A549 (cell line): ENCODE measurements around the gene SRD5A3. TPM values are rescaled to one million over a fixed set of nuclear protein-coding genes. Genes with fewer than 3 reads are reported as not detected.

ENCODE experiments used
- ATAC-seq, 2 experiments: fragments of 200-7000 bp in 1 of 2; fragments of >200 bp in 1 of 2; cut with Nextera tagmentation in 1 of 2; cut with Tn5 transposase in 1 of 2; 3 replicates each; pipeline versions ENCODE4 v1.8.0 to v1.9.1; 2018 to 2020; ENCODE audit warnings: mild to moderate bottlenecking in 1 of 2, moderate library complexity in 1 of 2
- CTCF ChIA-PET: fragments of 300-600 bp; sonication (Branson Sonifier 250); formaldehyde crosslinking; extraction: SDS; loops from one replicate; lab custom pipeline; 2021; ENCODE audit warnings: antibody characterized with exemption, inconsistent platforms; lab: Yijun Ruan, JAX
- POLR2A ChIA-PET: fragments of 350-600 bp; formaldehyde crosslinking; extraction: SDS; loops from one replicate; lab custom pipeline; 2021; ENCODE audit warnings: antibody characterized with exemption, inconsistent platforms; lab: Yijun Ruan, JAX
- DNase-seq, 2 experiments: peaks; one replicate each; pipeline versions ENCODE4 v3.0.0 to v3.0.0-alpha.2; 2011 to 2016; ENCODE audit warnings: low read depth in 1 of 2, low spot score in 1 of 2
- FAIRE-seq: peaks from 2 replicates; lab custom pipeline; 2011; peaks lifted over from hg19 to GRCh38; lab: Jason Lieb, UNC
- H3K27ac ChIP-seq, 2 experiments: fragments of >200 bp; sonication (Bioruptor Twin); formaldehyde crosslinking; 3 replicates each; pipeline ENCODE4 v1.5.1; 2016 to 2017
- H3K4me1 ChIP-seq: fragments of >200 bp; sonication (Bioruptor Twin); formaldehyde crosslinking; 3 replicates; pipeline ENCODE4 v1.6.1; 2016
- H3K4me2 ChIP-seq: fragments of >200 bp; sonication (Bioruptor Twin); formaldehyde crosslinking; 3 replicates; pipeline ENCODE4 v1.6.1; 2016
- H3K4me3 ChIP-seq: fragments of >200 bp; sonication (Bioruptor Twin); formaldehyde crosslinking; 3 replicates; pipeline ENCODE4 v1.5.1; 2016
- H3K9me3 ChIP-seq: fragments of >200 bp; sonication (Bioruptor Twin); formaldehyde crosslinking; 3 replicates; pipeline ENCODE4 v1.6.1; 2016
- ATOH8 ChIP-seq: fragments of 250-450 bp; sonication (Bioruptor Pico); IDR thresholded peaks from 2 replicates; pipeline ENCODE4 v1.5.0; 2020; ENCODE audit warnings: low read depth, mild to moderate bottlenecking, moderate library complexity
- BCL3 ChIP-seq: fragments of >200 bp; sonication (Bioruptor Twin); formaldehyde crosslinking; IDR thresholded peaks from 3 replicates; pipeline ENCODE4 v1.6.1; 2016
- BHLHE40 ChIP-seq: IDR thresholded peaks from 2 replicates; pipeline ENCODE4 v1.6.1; 2012; ENCODE audit warnings: low read depth, low read length, inconsistent platforms
- CBX2 ChIP-seq: fragments of 200-600 bp; sonication (generic); IDR thresholded peaks from 2 replicates; pipeline ENCODE4 v1.6.1; 2016; ENCODE audit warnings: low read depth, mild to moderate bottlenecking, borderline replicate concordance
- CBX8 ChIP-seq: fragments of 200-600 bp; sonication (generic); IDR thresholded peaks from 2 replicates; pipeline ENCODE4 v1.6.1; 2016
- ESRRA ChIP-seq: fragments of 150-350 bp; IDR thresholded peaks from 2 replicates; pipeline ENCODE4 v1.6.1; 2014; ENCODE audit warnings: mild to moderate bottlenecking, low read length, borderline replicate concordance
- FOXS1 ChIP-seq: fragments of 250-450 bp; sonication (Bioruptor Pico); IDR thresholded peaks from 2 replicates; pipeline ENCODE4 v1.5.0; 2020; ENCODE audit warnings: mild to moderate bottlenecking, moderate library complexity
- GATA3 ChIP-seq: IDR thresholded peaks from 2 replicates; pipeline ENCODE4 v1.6.1; 2012; ENCODE audit warnings: borderline replicate concordance
- HEYL ChIP-seq: fragments of 250-450 bp; sonication (Bioruptor Pico); IDR thresholded peaks from 2 replicates; pipeline ENCODE4 v1.8.0; 2021; ENCODE audit warnings: mild to moderate bottlenecking, moderate library complexity
- HMGXB4 ChIP-seq: fragments of 250-450 bp; sonication (Bioruptor Pico); IDR thresholded peaks from 2 replicates; pipeline ENCODE4 v1.5.0; 2021; ENCODE audit warnings: mild to moderate bottlenecking, moderate library complexity, borderline replicate concordance
- HOXB13 ChIP-seq: fragments of 250-450 bp; sonication (Bioruptor Pico); IDR thresholded peaks from 2 replicates; pipeline ENCODE4 v1.5.0; 2020; ENCODE audit warnings: low read depth, mild to moderate bottlenecking, moderate library complexity
- HOXB5 ChIP-seq: fragments of 250-450 bp; sonication (Bioruptor Pico); IDR thresholded peaks from 2 replicates; pipeline ENCODE4 v1.5.0; 2020; ENCODE audit warnings: mild to moderate bottlenecking, moderate library complexity
- KDM5A ChIP-seq: fragments of 200-600 bp; sonication (generic); IDR thresholded peaks from 2 replicates; pipeline ENCODE4 v1.6.1; 2016; ENCODE audit warnings: antibody characterized with exemption, mild to moderate bottlenecking
- MAX ChIP-seq: IDR thresholded peaks from 2 replicates; pipeline ENCODE4 v1.6.1; 2012
- NPAS2 ChIP-seq: fragments of 250-450 bp; sonication (Bioruptor Pico); IDR thresholded peaks from 2 replicates; pipeline ENCODE4 v1.8.0; 2022; ENCODE audit warnings: mild to moderate bottlenecking, moderate library complexity, borderline replicate concordance
- NR3C1 ChIP-seq: fragments of >200 bp; sonication (Bioruptor Twin); formaldehyde crosslinking; IDR thresholded peaks from 3 replicates; pipeline ENCODE4 v1.6.1; 2017
- RCOR1 ChIP-seq: fragments of 150-350 bp; IDR thresholded peaks from 2 replicates; pipeline ENCODE4 v1.6.1; 2014; ENCODE audit warnings: antibody characterized with exemption, low read length, low read depth
- REST ChIP-seq: fragments of 200-600 bp; sonication (generic); IDR thresholded peaks from 2 replicates; pipeline ENCODE4 v1.6.1; 2016; ENCODE audit warnings: antibody characterized with exemption, mild to moderate bottlenecking, moderate library complexity
- SMC3 ChIP-seq: fragments of >200 bp; sonication (Bioruptor Twin); formaldehyde crosslinking; IDR thresholded peaks from 3 replicates; pipeline ENCODE4 v1.6.1; 2018; ENCODE audit warnings: inconsistent platforms
- SREBF2 ChIP-seq: fragments of 450-650 bp; IDR thresholded peaks from 2 replicates; pipeline ENCODE4 v1.6.1; 2014; ENCODE audit warnings: mild to moderate bottlenecking, moderate library complexity
- ZC3H11A ChIP-seq: fragments of 450-650 bp; IDR thresholded peaks from 2 replicates; pipeline ENCODE4 v1.6.1; 2014; ENCODE audit warnings: antibody characterized with exemption, mild to moderate bottlenecking
- ZFP36 ChIP-seq: fragments of 450-650 bp; IDR thresholded peaks from 2 replicates; pipeline ENCODE4 v1.6.1; 2014; ENCODE audit warnings: borderline replicate concordance; ENCODE audit not compliant: partially characterized antibody
- WGBS: methylation state at CpG from one replicate; pipeline ENCODE4 v1.1.6; 2017; ENCODE audit errors: missing lambda C conversion rate; 5-methylcytosine and 5-hydroxymethylcytosine counted together
- polyA plus RNA-seq, 4 experiments: library from polyadenylated mRNA; depleted of rRNA in 3 of 4; stranded (reverse); fragments of >200 nt; fragmentation: RNase III in 1 of 4; extraction: RNeasy Plus Mini Kit Qiagen cat#74134 plus additional on column Dnase treatment in 1 of 4; gene quantifications; 2 replicates in 3 of 4; 3 replicates in 1 of 4; pipeline ENCODE4 v1.2.3, GENCODE V29; 2011 to 2017

The SRD5A3 gene
- polyA plus RNA-seq, 2 of the 4 experiments (the other 2 are of a cell fraction), result 5.9 to 11.1 TPM

GRCh38 chr4:55405073-55405472 is 59.0 kb downstream of the SRD5A3 start (continued):
- no peak for TF ChIP-seq HMGXB4 (CRISPR knock-in tag)

GRCh38 chr4:55406545-55406944 is 60.5 kb downstream of the SRD5A3 start:
- ChIA-PET CTCF (interaction anchor here (0.5 to 2.3 kb wide), 3 partner anchors 11 to 283 kb away, joined by 3 to 6 read pairs (median 3); partner anchors contain the start of gene TMEM165), POLR2A (no interaction called here)
- Histone ChIP-seq H3K4me2 (no peak overlapping the region), H3K4me3 (no peak overlapping the region), H3K27ac (no peak overlapping the region), H3K4me1 (0 out of 3 replicates have a peak, but pooled peaks cover 7% of the 10 kb centered on the region), H3K9me3 (no peaks in the 10 kb centered on the region)
- no peak for ATAC-seq
- no peak for DNase-seq
- TF ChIP-seq HEYL (CRISPR knock-in tag) (no peak), BCL3 (no peak), SREBF2 (no peak), NR3C1 (no peak)
- WGBS, result 96% methylated on average over 2 of the region's 2 CpGs
- no peak for FAIRE-seq

GRCh38 chr4:55407119-55407518 is 61.1 kb downstream of the SRD5A3 start:
- ATAC-seq, result no peak
- H3K4me3 ChIP-seq, result no peak overlapping the region
- WGBS, result 87% methylated on average over 3 of the region's 3 CpGs
- H3K9me3 ChIP-seq, result no peaks in the 10 kb centered on the region
- no peak overlapping the region for H3K4me2 ChIP-seq
- no peak for DNase-seq
- ChIA-PET POLR2A (no interaction called here), CTCF (interaction anchor here (1.6 to 2.3 kb wide), 2 partner anchors 10 to 12 kb away, joined by 5 to 6 read pairs; partner anchors contain the start of gene TMEM165)
- no peak for FAIRE-seq
- 0 out of 3 replicates have a peak, but pooled peaks cover 7% of the 10 kb centered on the region for H3K4me1 ChIP-seq
- no peak overlapping the region for H3K27ac ChIP-seq
- no peak for TF ChIP-seq KDM5A
- TF ChIP-seq HOXB13 (CRISPR knock-in tag), result no peak
- TF ChIP-seq MAX, result no peak
- TF ChIP-seq ATOH8, result no peak
- no peak for TF ChIP-seq FOXS1 (CRISPR knock-in tag)
- TF ChIP-seq BCL3, result no peak
- TF ChIP-seq ZC3H11A, result no peak
- TF ChIP-seq HOXB5 (CRISPR knock-in tag), result no peak
- TF ChIP-seq SMC3, result no peak
- TF ChIP-seq RCOR1, result no peak
- TF ChIP-seq NPAS2, result no peak
- no peak for TF ChIP-seq ESRRA
- TF ChIP-seq CBX2, result no peak
- no peak for TF ChIP-seq REST
- TF ChIP-seq ZFP36, result no peak
- no peak for TF ChIP-seq BHLHE40
- no peak for TF ChIP-seq GATA3
- no peak for TF ChIP-seq CBX8
